Upper lobe of right lung (tissue), 1 donor: Measurements from ENCODE around the gene PDE11A. TPM values are rescaled to one million over a fixed set of nuclear protein-coding genes. Genes with fewer than 3 reads are reported as not detected.
A peak's percentile ranks its signal among the peaks of the same experiment; 100 is the strongest.

Source experiments
- ATAC-seq: fragments of 200-7000 bp; cut with Tn5 transposase; one replicate; pipeline ENCODE4 v1.9.1; 2020; ENCODE audit warnings: mild to moderate bottlenecking, moderate library complexity
- DNase-seq: peaks from one replicate; pipeline ENCODE4 v3.0.0-alpha.2; 2020
- H3K27ac ChIP-seq: fragments of 200-600 bp; one replicate; pipeline ENCODE4 v1.8.0; 2022
- H3K27me3 ChIP-seq: fragments of 200-600 bp; one replicate; pipeline ENCODE4 v1.8.0; 2022; ENCODE audit warnings: mild to moderate bottlenecking
- H3K36me3 ChIP-seq: fragments of 200-600 bp; one replicate; pipeline ENCODE4 v1.8.0; 2022
- H3K4me1 ChIP-seq: fragments of 200-600 bp; one replicate; pipeline ENCODE4 v1.8.0; 2022
- H3K4me3 ChIP-seq: fragments of 200-600 bp; one replicate; pipeline ENCODE4 v1.8.0; 2022; ENCODE audit warnings: mild to moderate bottlenecking
- H3K9me3 ChIP-seq: fragments of 200-600 bp; one replicate; pipeline ENCODE4 v1.8.0; 2022
- CTCF ChIP-seq: fragments of 200-600 bp; IDR thresholded peaks from one replicate; pipeline ENCODE4 v1.8.0; 2022; ENCODE audit warnings: antibody characterized with exemption
- intact Hi-C: fragments of 100-400 bp; cut with DNase I; formaldehyde crosslinking; loops from one replicate; pipeline ENCODE4 v1.11.0; 2022
- total RNA-seq: library from RNA; stranded (reverse); fragmentation: NEBNext Ultra II Directional; extraction: Animal tissue kit (Norgen Biotek cat#: 25700); gene quantifications from one replicate; pipeline ENCODE4 v1.2.1, GENCODE V29; 2021
- donor health status: DM: no; HTN: yes; CAD: no; lungs with severe emphysema.

The PDE11A gene
- total RNA-seq, 1 donor from 2014 or later, result not detected

GRCh38 chr2:177606636-177607035 lies 465.9 kb downstream of the PDE11A start:
- Histone ChIP-seq H3K27me3 (no peaks in the 10 kb centered on the region), H3K4me1 (no peaks in the 10 kb centered on the region), H3K9me3 (no peaks in the 10 kb centered on the region), H3K36me3 (no peaks in the 10 kb centered on the region), H3K4me3 (no peak overlapping the region), H3K27ac (no peak overlapping the region)
- DNase-seq (no peak), ATAC-seq (no peak)
- no peak for TF ChIP-seq CTCF
- intact Hi-C loops, result no loop called here

- Histone ChIP-seq H3K27ac (peak overlapping the region; percentile 15), H3K4me1 (no peaks in the 10 kb centered on the region), H3K4me3 (no peak overlapping the region), H3K36me3 (no peaks in the 10 kb centered on the region), H3K27me3 (no peaks in the 10 kb centered on the region), H3K9me3 (no peaks in the 10 kb centered on the region)
- intact Hi-C loops, result no loop called here
- TF ChIP-seq CTCF, result peak; percentile 62
- no peak for DNase-seq
- ATAC-seq, result peak; percentile 74
These were observed 468.1 kb downstream of the PDE11A start for GRCh38 chr2:177604271-177605065.

GRCh38 chr2:177603768-177604167 lies 468.8 kb downstream of the PDE11A start:
- Histone ChIP-seq H3K27ac (no peak overlapping the region), H3K4me1 (no peaks in the 10 kb centered on the region), H3K9me3 (no peaks in the 10 kb centered on the region), H3K4me3 (no peak overlapping the region), H3K27me3 (no peaks in the 10 kb centered on the region), H3K36me3 (no peaks in the 10 kb centered on the region)
- intact Hi-C loops, result no loop called here
- TF ChIP-seq CTCF, result no peak
- DNase-seq, result no peak
- no peak for ATAC-seq

- no peaks in the 10 kb centered on the region for H3K36me3 ChIP-seq
- intact Hi-C loops, result no loop called here
- H3K4me3 ChIP-seq, result no peak overlapping the region
- H3K27me3 ChIP-seq, result no peaks in the 10 kb centered on the region
- ATAC-seq, result no peak
- H3K4me1 ChIP-seq, result no peaks in the 10 kb centered on the region
- H3K9me3 ChIP-seq, result no peaks in the 10 kb centered on the region
- TF ChIP-seq CTCF, result no peak
- no peak for DNase-seq
- H3K27ac ChIP-seq, result no peak overlapping the region
These were observed 469.4 kb downstream of the PDE11A start for GRCh38 chr2:177603181-177603580.

- ATAC-seq, result no peak
These were observed 469.9 kb downstream of the PDE11A start for GRCh38 chr2:177602611-177603164.

More at GRCh38 chr2:177602611-177603164, 469.9 kb downstream of the PDE11A start:
- no peak for TF ChIP-seq CTCF
- Histone ChIP-seq H3K27ac (no peak overlapping the region), H3K27me3 (no peaks in the 10 kb centered on the region), H3K36me3 (no peaks in the 10 kb centered on the region), H3K4me1 (no peaks in the 10 kb centered on the region), H3K9me3 (no peaks in the 10 kb centered on the region), H3K4me3 (no peak overlapping the region)
- no peak for DNase-seq
- intact Hi-C loops, result no loop called here
